ENCODE results near the gene HECW1.

Gene HECW1

GRCh38 chr7:43441231-43442130 is 329.0 kb downstream of the HECW1 start:
- DNase-seq, result no peak

GRCh38 chr7:43443381-43443780 is 330.9 kb downstream of the HECW1 start:
- DNase-seq, result no peak

DNA sequence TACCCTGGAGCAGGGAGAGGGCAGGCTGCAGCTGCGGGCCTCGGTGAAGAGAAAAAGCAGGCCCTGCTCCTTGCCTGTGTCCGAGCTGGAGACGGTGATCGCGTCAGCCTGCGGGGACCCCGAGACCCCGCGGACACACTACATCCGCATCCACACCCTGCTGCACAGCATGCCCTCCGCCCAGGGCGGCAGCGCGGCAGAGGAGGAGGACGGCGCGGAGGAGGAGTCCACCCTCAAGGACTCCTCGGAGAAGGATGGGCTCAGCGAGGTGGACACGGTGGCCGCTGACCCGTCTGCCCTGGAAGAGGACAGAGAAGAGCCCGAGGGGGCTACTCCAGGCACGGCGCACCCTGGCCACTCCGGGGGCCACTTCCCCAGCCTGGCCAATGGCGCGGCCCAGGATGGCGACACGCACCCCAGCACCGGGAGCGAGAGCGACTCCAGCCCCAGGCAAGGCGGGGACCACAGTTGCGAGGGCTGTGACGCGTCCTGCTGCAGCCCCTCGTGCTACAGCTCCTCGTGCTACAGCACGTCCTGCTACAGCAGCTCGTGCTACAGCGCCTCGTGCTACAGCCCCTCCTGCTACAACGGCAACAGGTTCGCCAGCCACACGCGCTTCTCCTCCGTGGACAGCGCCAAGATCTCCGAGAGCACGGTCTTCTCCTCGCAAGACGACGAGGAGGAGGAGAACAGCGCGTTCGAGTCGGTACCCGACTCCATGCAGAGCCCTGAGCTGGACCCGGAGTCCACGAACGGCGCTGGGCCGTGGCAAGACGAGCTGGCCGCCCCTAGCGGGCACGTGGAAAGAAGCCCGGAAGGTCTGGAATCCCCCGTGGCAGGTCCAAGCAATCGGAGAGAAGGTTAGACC is 332.5 kb downstream of the HECW1 start:
- DNase-seq, result no peak

GRCh38 chr7:43449577-43449976 is 337.1 kb downstream of the HECW1 start:
- no peak for DNase-seq

- DNase-seq, result no peak
These were observed 338.4 kb downstream of the HECW1 start for GRCh38 chr7:43450894-43451293.

GRCh38 chr7:43454936-43455518 is 342.6 kb downstream of the HECW1 start:
- no peak for DNase-seq

DNA sequence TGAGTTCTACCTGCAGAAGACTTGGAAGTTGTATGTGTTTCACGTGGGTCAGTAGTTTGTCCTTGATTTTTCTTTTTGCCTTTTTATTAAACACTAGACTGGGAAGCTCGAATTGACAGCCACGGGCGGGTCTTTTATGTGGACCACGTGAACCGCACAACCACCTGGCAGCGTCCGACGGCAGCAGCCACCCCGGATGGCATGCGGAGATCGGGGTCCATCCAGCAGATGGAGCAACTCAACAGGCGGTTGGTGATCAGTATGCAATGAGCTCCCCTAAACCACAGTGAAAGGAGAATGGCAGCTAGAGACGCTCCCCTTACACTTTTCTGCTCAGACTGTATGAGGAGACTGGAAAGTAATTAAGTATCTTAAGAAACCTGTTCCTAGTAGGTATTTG is 343.8 kb downstream of the HECW1 start:
- DNase-seq, result no peak

- no peak for DNase-seq
These were observed 346.0 kb downstream of the HECW1 start for GRCh38 chr7:43458330-43459018.

DNA sequence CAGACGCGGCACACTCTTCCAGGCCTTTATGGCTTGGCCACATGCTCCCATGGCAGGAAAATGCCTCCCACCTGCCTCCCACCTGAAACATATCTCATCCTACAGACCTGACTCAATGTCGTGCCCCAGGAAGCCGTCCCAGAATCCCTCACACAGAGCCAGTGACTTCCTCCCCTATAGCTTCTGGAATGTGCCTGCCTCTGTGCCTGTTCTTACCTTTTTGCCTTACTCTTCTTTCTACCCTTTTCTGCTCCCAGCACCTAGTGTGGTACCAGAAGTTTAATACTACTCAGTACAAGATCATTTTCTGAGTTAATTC is 346.5 kb downstream of the HECW1 start:
- no peak for DNase-seq

DNA sequence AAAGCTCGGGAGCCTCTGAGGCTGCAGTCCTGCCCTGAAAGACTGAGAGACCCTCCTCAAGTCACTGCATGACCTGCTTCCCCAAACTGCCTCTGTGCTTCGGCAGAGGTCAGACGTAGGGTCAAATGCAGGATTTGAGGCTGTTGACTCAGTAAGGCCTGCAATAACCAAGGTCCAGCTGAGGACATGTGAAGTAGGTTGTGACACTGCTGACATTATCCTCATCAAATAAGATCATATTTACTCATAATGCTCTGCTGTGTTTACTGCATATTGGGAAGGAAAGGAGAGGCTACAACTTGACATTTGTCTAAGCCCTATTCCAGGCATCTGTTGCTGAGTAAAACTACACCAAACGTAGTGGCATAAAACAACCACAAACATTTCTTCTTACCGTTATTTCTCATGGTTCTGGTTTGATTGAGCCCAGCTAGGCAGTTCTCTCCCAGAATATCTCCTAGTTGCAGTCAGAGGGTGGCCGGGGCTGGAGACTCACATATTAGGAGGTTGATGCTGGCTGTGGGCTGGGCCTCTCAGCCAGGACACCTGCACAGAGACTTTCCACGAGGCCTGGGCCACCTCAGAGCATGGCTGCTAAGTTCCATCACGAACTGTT is 348.4 kb downstream of the HECW1 start:
- DNase-seq, result no peak

- DNase-seq, result no peak
These were observed 349.0 kb downstream of the HECW1 start for GRCh38 chr7:43461349-43462024.

DNA sequence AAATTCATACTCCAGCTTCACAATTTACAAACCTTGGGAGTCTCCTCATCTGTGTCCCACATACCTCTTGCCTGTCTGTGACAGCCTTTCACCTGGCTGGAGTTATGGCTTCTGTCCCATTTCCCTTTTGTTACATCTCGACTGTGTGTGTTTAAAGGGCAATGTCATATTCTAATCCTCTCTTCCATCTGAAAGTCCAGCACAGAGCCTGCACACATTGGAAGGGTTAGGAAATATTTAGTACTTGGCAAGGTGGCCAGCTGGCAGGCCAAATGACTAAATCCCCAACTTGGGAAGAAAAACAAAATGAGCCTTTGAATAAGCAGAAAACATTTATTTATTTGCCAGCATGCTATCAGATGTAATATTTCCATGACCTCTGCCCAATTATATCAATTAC is 350.4 kb downstream of the HECW1 start:
- DNase-seq, result no peak

GRCh38 chr7:43463401-43463980 is 351.0 kb downstream of the HECW1 start:
- no peak for DNase-seq

GRCh38 chr7:43465581-43466554 is 353.4 kb downstream of the HECW1 start:
- DNase-seq, result no peak

GRCh38 chr7:43467406-43467805 is 355.0 kb downstream of the HECW1 start:
- no peak for DNase-seq

DNA sequence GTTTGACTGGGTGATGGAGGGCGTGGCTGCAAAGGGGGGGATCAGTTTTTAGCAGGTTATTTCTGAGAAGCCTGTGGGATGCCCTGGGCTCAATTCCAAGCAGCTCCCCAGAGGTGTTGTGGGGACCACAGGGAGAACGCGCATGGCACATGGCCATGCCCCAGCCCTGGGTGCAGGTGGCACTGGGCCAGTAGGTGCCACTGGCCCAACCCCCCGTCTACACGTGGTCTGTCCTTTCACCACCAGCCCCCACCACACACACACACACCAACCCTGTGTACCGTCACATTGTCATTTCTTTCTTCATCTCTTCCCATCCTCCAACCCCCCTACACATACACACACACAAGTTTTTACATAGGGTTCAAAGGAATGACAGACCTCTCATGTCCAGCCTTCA is 355.4 kb downstream of the HECW1 start:
- no peak for DNase-seq

DNA sequence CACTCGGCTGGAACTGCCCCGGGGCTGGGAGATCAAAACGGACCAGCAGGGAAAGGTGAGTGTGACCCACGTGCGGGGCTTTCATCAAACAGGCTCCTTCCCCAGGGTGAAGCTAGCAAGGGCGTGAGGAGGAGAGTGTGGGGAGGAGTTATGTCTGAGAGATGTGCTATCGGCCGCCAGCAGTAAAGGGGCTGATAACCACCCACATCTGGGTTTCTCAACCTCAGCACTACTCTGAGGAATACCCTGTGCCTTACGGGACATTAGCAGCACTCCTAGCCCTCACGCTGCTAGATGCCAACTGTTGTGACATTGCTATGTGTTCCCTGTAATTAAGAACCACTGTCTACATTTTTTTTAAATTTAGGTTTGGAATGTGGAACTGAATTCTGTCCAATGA is 356.6 kb downstream of the HECW1 start:
- DNase-seq, result no peak

GRCh38 chr7:43470110-43470509 is 357.7 kb downstream of the HECW1 start:
- no peak for DNase-seq

- DNase-seq, result no peak
These were observed 363.5 kb downstream of the HECW1 start for GRCh38 chr7:43475983-43476382.

GRCh38 chr7:43476896-43477295 is 364.4 kb downstream of the HECW1 start:
- DNase-seq, result no peak
